GM21447 (cell line): ENCODE results near the gene AKIP1.

ENCODE experiments used
- ATAC-seq: cut with Tn5 transposase; IDR thresholded peaks from one replicate; pipeline ENCODE4 v1.9.1; 2021; ENCODE audit not compliant: unreplicated experiment

AKIP1 gene

DNA sequence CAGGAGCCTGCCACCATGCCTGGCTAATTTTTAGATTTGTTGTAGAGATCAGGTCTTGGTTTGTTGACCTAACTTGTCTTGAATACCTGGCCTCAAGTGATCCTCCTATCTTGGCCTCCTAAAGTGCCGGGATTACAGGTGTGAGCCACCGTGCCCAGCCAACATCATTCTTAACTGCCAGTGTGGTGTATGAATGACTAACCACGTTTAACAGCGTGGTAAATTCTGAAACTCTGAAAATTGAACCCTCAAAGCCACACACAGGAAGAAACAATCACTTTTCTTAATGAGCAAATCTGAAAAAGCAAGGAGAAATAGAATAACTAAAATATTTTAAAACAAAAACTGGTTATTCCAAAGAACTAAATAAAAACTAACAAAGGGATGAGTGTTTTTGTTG is 45.9 kb downstream of the AKIP1 start:
- ATAC-seq, result no peak

DNA sequence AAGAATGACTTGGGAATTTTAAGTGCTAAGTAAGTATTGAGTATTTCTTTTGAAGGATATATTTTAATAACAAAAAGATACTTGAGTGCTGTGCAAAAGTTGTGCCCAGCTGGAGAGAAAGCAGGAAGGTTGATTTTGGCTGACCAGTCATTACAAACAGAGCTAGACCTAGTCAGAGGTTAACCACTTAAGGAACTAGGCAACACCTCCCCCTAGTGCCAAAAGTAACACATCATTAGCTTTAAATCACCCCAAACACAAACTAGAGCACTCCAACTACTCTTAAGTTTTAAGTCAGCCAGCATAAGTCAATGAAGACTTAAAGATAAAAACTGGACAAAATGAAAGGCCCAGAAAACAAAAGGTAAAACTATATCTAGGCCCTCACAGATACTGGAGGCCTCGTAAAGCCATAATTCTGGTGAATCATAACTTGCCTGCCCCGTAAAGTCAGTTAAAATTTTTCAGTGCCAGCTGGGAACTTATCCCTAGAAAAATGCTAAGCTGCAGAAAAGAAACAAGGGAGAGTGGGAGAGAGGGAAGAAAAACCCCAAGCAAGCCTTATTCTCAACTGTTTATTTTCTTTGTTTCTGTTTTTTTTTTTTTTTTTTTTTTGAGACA is 48.7 kb downstream of the AKIP1 start:
- peak; percentile 41 for ATAC-seq

DNA sequence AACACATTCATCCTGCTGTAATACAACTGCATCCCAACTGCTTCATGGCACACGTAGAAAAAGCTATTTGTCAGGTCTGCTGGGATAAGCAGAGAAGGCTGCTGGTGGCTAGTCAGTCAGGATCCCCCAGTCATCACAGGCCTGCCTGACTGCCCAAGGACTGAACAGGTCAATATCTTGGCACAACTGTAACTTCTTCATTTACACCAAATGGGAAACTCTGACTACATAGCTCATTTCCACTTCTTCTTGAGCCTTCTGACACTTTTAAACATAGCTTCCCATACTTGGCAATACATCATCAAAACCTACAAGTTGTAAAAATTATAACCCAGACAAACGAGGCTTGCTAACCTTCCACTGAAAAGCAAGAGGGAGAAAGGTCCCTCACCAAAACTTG is 50.4 kb downstream of the AKIP1 start:
- no peak for ATAC-seq

DNA sequence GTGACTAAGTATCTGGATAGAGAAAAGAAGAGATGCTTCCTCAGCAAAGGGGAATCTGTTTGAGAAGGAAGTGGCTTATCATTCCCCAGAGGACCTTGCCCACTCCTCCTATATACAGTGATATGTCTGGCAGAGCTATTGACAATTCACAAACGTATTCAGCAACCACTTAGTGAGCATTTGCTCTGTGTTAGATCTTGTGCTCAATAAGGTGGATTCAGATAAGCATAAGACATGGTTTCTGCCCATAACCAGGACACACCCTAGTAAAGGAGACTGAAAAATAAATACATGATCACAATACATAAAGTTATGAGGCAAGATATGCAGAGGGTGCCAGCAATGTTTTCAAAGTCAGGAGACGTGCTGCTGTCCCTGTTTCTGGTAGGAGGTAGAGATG is 51.9 kb downstream of the AKIP1 start:
- no peak for ATAC-seq

DNA sequence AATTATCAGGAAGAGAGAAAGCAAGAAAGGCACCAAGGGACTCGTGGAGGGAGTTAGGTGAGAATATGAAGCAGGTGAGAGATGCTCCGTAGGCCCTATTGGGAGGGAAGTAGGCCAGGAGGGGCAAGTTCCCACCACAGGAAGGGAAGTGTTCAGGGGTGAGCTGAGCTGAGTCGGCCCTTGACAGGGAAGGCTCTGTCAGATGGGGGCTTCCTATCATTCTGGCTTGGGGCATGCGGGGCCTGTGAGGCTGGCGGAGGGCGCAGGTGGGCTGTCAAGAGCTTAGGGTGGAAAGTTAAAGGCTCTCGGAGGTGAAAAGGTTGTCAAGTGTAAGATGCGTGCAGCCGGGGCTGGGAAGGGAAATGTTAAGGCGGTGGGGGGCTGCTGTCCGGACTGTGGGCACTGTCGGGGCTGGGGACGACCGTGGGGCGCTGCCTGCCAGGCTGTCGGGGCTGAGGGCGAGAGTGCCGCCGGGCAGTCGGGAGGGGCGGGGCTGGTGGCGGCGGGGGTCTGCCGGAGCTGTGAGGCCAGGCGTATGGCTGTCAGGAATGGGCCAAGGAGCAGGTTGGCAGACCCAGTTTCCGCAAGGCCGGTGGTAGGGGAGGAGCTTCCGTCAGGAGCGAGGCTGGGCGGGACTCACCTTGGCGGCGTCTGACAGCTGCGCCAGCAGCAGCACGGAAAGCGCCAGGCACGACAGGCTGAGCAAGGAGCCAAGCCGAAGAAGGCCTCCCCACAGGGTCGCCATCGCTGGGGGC is 52.8 kb downstream of the AKIP1 start:
- peak; percentile 63 for ATAC-seq

DNA sequence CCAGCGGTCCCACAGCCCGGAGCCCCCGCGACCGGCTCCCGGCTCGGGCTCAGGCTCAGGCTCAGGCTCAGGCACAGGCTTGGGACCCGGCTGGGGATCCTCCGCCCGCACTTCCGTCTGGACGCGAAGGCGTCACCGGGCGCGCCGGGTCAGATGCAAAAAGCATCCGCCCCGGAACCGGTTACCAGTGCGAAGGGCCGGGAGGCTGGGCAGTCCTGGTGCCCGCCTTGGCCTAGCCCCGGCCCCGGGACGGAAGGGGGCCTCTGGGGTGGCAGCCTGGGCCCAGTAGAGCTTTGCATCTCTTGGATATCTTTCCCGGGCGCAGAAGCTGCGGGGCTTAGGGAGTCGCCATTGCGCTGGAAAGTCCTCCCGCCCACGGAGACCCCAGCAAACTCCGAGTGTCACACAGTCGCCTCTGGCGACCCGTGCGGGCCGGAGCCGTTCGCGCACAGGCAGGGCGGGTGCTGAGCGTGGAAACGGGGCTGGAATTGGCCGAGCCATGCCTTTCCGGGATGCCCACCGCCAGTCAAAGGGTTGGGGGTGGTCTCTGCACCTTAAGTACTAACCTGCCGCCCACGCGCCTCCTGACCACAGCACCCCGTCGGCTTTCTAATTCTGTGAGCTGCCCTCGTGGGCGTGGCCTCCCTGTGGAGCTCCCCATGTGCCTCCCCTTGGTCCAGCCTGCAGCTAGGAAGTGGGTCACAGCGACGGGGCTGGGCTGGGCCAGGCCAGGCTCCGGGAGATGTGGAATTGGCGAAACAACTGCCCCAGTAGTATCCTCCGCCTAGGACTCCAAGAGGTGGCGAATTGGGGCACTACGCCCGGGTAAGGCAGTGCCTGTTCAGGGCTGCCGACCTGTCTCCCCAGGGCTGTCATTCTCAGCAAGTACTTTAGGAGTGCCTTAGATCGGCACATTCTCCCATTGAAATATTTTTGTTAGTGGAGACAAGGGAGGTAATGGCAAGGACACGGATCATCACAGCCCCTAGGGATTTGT is 53.6 kb downstream of the AKIP1 start, which contains the start of gene TMEM9B:
Gene TMEM9B (minus strand): TSS at position 119 of the 997 bp plus-strand sequence. CDS start 129 bp downstream, outside the sequence.
- peak; percentile 75 for ATAC-seq

DNA sequence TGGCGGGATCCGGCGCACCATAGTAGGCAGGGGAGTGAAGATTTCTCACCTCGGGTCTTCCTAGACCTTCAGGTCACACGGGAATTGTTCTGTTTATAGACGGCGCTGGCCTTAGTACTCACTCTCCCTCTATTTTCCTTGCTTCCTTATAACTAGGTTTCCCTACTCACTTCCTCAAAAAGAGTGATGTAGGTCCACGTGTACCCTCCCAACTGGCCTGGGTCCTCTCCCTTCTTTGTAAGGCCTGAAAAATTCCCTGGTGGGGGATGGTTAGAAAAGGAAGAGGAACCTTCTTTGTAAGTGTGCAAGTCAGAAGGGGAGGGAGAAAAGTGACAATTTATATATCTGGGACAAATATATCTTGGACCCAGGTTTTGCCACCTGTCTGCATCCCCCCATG is 56.2 kb downstream of the AKIP1 start:
- no peak for ATAC-seq
